ENCODE data around the gene PCBD2. TPM values are rescaled to one million over a fixed set of nuclear protein-coding genes. Genes with fewer than 3 reads are reported as not detected.

The PCBD2 gene
- total and polyA plus RNA-seq, 4 donors = 5.9 to 12.8 (median 10.3) TPM

- no peak for TF ChIP-seq SP1 (IDR thresholded peaks at IDR 0.05)
These were observed 105.0 kb downstream of the PCBD2 start (continued) for GRCh38 chr5:135009736-135010501.

- Histone ChIP-seq H3K27me3 (ENCODE audit: control insufficient read depth in 4 of 4, insufficient read depth in 4 of 4, low read length in 3 of 4) (no peaks in the 10 kb centered on the region), H3K36me3 (ENCODE audit: control insufficient read depth in 4 of 4, insufficient read depth in 3 of 4, low read depth in 1 of 4, low read length in 3 of 4) (no peaks in the 10 kb centered on the region), H3K9me3 (ENCODE audit: control insufficient read depth in 4 of 4, low read length in 3 of 4) (no peaks in the 10 kb centered on the region), H3K4me1 (ENCODE audit: control insufficient read depth in 4 of 4, insufficient read depth in 4 of 4, low read length in 3 of 4) (peaks cover 2 to 23% (median 15%) of the 10 kb centered on the region in 4 donors), H3K27ac (ENCODE audit: low read depth in 1 of 2, low read length in 2 of 2) (no peak overlapping the region), H3K4me3 (ENCODE audit: low read depth in 1 of 3, low read length in 3 of 3) (no peak overlapping the region), H3K9ac (ENCODE audit: low read depth in 1 of 2, low read length in 2 of 2) (no peak overlapping the region)
- DNase-seq (ENCODE audit: low spot score) = peak; percentile 27
- no peak for TF ChIP-seq ZBTB33 (IDR thresholded peaks at IDR 0.05)
- TF ChIP-seq FOXA2 (IDR thresholded peaks at IDR 0.05) = no peak
- TF ChIP-seq RXRA (IDR thresholded peaks at IDR 0.05) = no peak
- TF ChIP-seq EGR1 (IDR thresholded peaks at IDR 0.05; ENCODE audit: low read depth in 2 of 2) = no peak
- no peak for TF ChIP-seq NR2F2 (IDR thresholded peaks at IDR 0.05)
- TF ChIP-seq FOXA1 (IDR thresholded peaks at IDR 0.05) = no peak
- TF ChIP-seq JUND (IDR thresholded peaks at IDR 0.05) = no peak
- TF ChIP-seq HNF4A (conservative IDR thresholded peaks at IDR 0.05) = no peak
- TF ChIP-seq HNF4G (IDR thresholded peaks at IDR 0.05) = no peak
- TF ChIP-seq ATF3 (IDR thresholded peaks at IDR 0.05) = no peak
- no peak for TF ChIP-seq GABPA (IDR thresholded peaks at IDR 0.05 in 1 of 2, conservative IDR thresholded peaks at IDR 0.05 in 1 of 2)
- TF ChIP-seq YY1 (IDR thresholded peaks at IDR 0.05) = no peak
- no peak for TF ChIP-seq RAD21 (IDR thresholded peaks at IDR 0.05)
- no peak for TF ChIP-seq SP1 (IDR thresholded peaks at IDR 0.05)
- no peak for TF ChIP-seq TAF1 (conservative IDR thresholded peaks at IDR 0.05)
- TF ChIP-seq CTCF (IDR thresholded peaks at IDR 0.05; ENCODE audit: low read depth, low read length, missing input control) = no peak
- TF ChIP-seq MAX (IDR thresholded peaks at IDR 0.05) = no peak
- no peak for TF ChIP-seq REST (IDR thresholded peaks at IDR 0.05)
- 92% methylated on average over 3 of the region's 3 CpGs for WGBS
These were observed 105.8 kb downstream of the PCBD2 start for GRCh38 chr5:135010502-135011354.

Data from liver (tissue), 9 donors.